GM18870 (cell line): ENCODE results near the gene AICDA.
A peak's percentile ranks its signal among the peaks of the same experiment; 100 is the strongest.
"Not testable (repeated sequence)": the region's sequence is repeated elsewhere in the genome, so short reads cannot be mapped to it uniquely, and the experiment has no call there.

ENCODE experiments used
- ATAC-seq: cut with Tn5 transposase; IDR thresholded peaks from one replicate; pipeline ENCODE4 v1.9.1; 2021; ENCODE audit warnings: moderate library complexity; ENCODE audit not compliant: unreplicated experiment

AICDA gene

DNA sequence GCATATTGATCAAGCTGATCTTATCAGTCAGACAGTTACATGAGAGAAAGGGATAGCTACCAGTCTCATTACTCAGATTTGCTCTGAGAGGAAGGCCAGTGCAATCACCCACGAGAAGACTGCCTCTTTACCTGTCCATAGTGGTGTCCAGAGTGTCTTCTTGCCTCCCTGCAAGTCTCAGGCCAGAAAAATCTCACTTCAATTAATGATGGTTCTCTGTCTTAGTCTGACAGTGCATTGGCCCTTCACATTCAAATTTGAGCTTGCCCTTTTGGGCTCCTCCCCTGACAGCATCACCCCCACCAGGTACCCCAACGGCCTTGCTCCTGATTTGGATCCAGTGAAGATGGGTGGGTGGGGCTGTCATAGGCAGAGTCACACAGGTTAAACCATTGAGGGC lies at the start of gene AICDA:
TSS of gene AICDA (minus strand) at position 231 of the 400 bp plus-strand sequence. CDS start at position 139, 92 bp downstream.
- no peak for ATAC-seq

DNA sequence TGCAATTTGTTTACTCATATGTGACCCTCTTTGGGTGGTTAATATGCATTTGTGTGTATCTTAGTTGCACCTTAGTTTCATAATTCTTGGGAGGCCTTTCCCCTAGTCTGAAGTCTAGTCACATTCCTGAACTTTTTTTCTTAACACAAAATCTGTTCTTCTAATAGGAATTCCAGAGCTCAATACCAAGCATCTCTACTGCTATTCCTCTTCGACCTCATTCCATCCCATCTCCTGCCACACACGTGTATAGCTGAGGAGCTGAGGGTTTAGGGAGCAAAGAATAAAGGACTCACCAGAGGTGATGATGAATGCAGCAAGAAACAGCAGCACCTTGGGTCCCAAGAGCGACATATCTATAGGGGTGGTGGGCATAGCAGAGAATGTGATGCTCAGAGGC lies 49.1 kb upstream of the AICDA start:
- ATAC-seq, result no peak

GRCh38 chr12:8661016-8661415 lies 48.4 kb upstream of the AICDA start:
- ATAC-seq, result no peak

GRCh38 chr12:8658346-8658745 lies 45.7 kb upstream of the AICDA start:
- no peak for ATAC-seq

DNA sequence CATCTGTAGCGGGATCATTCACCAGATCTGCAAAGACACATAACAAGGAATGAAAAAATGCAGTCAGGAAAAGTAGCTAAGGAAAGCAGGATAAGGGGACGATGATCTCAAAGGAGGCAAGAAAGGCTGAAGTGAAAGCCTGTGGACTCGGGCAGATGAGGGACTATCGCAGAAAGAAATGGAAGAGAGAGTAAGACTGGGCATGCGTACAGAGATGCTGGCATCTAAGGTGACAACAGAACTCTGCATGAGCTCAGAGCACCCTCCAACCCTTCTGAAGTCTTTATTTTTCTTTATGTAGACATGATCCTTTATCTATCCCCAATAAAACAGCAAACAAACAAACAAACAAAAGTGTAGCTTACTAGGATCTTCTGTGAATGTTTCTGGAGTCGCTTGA lies 42.8 kb upstream of the AICDA start:
- ATAC-seq, result no peak

- ATAC-seq, result peak; percentile 71
Measured at GRCh38 chr12:8648576-8649205, 36.0 kb upstream of the AICDA start.

GRCh38 chr12:8647968-8648367 lies 35.3 kb upstream of the AICDA start:
- no peak for ATAC-seq

GRCh38 chr12:8644345-8645248 lies 31.9 kb upstream of the AICDA start:
- peak; percentile 54 for ATAC-seq

DNA sequence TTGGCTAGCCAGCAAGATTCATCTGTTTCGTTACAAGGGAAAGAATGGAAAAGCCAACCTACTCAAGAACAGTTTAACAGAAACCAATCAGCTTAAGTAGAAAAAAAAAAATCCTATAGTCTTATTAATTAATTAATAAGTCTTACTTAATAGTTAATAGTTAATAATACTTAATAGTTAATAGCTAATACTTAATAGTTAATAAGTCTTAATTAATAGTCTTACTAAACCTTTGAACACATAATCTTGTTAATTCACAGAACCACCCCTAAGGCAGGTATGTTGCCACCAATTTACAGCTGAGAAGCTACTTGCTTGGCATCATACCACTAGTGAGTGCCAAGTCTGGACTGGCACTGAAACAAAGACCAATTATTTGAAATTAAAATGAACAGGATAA lies 30.1 kb upstream of the AICDA start:
- ATAC-seq, result no peak

DNA sequence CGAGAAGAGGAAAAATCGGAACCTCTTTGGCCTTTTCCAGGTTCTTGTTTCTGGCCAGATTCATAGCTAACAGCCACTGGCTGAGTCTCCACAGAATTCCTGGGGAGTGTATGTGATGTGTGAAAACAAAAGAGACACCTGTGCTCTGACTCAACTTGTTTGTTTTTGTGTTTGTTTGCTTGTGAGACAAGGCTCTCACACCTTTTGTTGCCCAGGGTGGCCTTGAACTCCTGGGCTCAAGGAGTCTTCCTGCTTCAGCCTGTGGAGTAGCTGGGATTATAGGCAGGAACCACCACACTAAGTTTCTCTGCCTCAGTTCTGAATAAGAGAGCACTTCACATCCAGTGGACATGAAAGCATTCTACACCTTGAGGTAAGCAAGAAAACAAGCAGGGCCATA lies 27.3 kb upstream of the AICDA start:
- ATAC-seq, result no peak

- no peak for ATAC-seq
Measured at GRCh38 chr12:8638951-8639350, 26.3 kb upstream of the AICDA start.

DNA sequence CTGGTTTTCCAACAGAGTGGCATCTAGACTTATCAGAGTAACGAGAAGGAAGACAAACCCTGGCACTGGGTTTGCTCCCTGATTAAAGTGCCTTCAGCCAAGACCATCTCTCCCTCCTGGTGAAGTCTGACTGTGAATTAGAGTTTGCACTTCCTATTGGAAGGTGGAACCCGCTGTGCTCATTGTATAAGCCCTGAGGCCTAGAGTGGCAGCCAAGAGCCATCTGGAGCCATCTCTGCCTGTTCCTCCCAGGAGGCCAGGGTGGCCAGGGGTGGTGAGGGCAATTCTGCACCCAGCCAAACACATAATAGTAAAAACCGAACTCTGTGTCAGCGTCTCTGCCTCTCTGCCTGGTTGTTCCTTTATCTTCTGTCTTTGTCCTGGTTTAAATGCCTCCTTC lies 25.0 kb upstream of the AICDA start:
- ATAC-seq, result no peak

GRCh38 chr12:8637244-8637643 lies 24.6 kb upstream of the AICDA start:
- ATAC-seq, result no peak

DNA sequence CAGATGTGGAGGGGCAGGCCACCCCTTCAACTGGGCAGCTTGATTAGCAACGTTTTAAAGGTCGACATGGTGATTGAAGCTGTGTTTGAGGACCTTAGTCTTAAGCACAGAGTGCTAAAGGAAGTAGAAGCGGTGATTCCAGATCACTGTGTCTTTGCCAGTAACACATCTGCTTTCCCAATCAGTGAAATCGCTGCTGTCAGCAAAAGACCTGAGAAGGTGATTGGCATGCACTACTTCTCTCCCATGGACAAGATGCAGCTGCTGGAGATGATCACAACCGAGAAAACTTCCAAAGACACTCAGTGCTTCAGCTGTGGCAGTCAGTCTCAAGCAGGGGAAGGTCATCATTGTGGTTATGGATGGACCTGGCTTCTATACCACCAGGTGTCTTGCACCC lies 23.9 kb upstream of the AICDA start:
- no peak for ATAC-seq

GRCh38 chr12:8636007-8636346 lies 23.3 kb upstream of the AICDA start:
- ATAC-seq, result not testable (repeated sequence)

DNA sequence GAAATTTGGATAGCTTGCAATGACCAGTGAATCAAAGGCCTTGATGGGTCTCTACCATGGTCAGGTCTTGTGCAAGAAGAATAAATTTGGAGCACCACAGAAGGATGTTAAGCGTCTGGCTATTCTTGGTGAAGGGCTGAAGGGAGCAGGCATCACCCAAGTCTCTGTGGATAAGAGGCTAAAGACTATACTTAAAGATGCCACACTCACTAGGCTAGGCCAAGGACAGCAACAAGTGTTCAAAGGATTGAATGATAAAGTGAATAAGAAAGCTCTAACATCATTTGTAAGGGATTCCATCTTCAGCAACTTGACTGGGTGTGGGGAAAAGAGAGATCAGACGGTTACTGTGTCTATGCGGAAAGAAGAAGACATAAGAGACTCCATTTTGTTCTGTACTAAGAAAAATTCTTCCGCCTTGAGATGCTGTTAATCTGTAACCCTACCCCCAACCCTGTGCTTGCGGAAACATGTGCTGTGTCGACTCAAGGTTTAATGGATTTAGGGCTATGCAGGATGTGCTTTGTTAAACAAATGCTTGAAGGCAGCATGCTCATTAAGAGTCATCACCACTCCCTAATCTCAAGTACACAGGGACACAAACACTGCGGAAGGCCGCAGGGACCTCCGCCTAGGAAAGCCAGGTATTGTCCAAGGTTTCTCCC lies 22.8 kb upstream of the AICDA start:
- ATAC-seq, result not testable (repeated sequence)

- peak; percentile 5 for ATAC-seq
Measured at GRCh38 chr12:8630131-8630530, 17.5 kb upstream of the AICDA start.

DNA sequence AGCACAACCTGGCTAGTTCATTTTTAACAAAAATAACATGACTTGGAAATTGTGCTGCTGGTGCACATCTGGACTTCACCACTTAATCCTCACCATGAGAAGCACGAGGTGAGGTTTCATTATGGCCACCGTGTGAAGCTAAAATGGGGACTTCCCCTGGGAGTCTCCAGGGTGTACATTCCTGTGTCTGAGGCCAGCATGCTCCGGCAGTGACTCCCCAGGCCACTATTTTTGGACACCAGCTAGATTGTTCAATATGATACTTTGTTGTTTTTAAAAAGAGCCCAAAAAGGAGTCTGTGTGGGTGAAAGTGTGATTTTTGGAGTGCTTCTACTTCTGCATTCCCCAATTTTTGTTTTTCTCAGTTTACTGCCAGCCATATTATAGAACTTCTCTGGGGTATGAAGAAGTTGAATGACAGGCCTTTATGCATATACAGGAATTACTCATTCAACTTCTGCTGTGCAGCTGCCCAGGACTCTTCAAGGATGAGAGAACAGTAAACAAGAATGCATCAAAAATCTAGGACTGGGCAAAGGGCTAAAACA lies 16.9 kb upstream of the AICDA start:
- peak; percentile 91 for ATAC-seq

GRCh38 chr12:8628731-8629130 lies 16.1 kb upstream of the AICDA start:
- ATAC-seq, result no peak

GRCh38 chr12:8624750-8625149 lies 12.1 kb upstream of the AICDA start:
- ATAC-seq, result not testable (repeated sequence)

DNA sequence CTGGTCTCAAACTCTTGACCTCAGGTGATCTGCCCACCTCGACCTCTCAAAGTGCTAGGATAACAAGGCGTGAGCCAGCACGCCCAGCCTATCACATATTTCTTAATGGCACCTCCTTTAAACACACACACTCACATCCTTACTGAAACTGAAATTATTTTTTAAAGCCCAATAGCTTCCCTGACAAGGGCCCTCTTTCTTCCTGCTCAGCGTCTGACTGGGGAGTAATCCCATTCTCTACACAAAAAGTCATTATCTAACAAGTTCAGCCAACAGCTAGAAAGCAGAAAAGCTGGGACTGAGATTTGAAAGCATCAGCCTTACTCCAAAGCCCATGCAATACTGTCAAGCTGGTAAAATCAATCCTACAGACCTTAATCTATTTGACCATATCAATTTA lies 10.0 kb upstream of the AICDA start:
- no peak for ATAC-seq

DNA sequence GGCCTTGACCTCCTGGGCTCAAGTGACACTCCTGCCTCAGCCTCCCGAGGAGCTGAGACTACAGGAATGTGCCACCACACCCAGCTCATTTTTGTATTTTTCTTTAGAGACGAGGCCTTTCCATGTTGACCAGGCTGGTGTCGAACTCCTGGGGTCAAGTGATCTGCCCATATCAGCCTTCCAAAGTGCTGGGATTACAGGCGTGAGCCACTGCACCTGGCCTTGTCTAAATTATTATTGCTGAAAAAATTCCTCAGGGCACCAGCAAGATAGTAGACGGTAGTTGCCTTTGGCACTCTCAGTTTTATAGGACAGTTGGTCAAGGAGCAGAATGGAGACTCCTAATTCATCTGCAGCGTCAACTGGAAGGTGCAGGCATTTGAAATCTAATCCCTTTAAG lies 2.5 kb upstream of the AICDA start:
- ATAC-seq, result no peak
